ACC112 (cell line): Measurements from ENCODE around the gene DGKB.
A peak's percentile ranks its signal among the peaks of the same experiment; 100 is the strongest.
"Not testable (repeated sequence)": the region's sequence is repeated elsewhere in the genome, so short reads cannot be mapped to it uniquely, and the experiment has no call there.

Experiments used
- H2AFZ ChIP-seq: fragments of 200-600 bp; sonication (generic); one replicate; pipeline ENCODE4 v1.6.0; 2017; ENCODE audit warnings: antibody characterized with exemption, low read length; ENCODE audit not compliant: unreplicated experiment
- H3K27ac ChIP-seq: fragments of 200-600 bp; sonication (generic); 2 replicates; pipeline ENCODE4 v1.5.1; 2014; ENCODE audit warnings: low read depth, mild to moderate bottlenecking, antibody characterized with exemption, low read length, moderate library complexity
- H3K27me3 ChIP-seq: fragments of 200-600 bp; sonication (generic); 2 replicates; pipeline ENCODE4 v1.6.1; 2014; ENCODE audit warnings: mild to moderate bottlenecking, antibody characterized with exemption, low read length, moderate library complexity, mixed read lengths; ENCODE audit not compliant: insufficient read depth
- H3K36me3 ChIP-seq: fragments of 200-600 bp; sonication (generic); 2 replicates; pipeline ENCODE4 v1.6.1; 2016; ENCODE audit warnings: mild to moderate bottlenecking, antibody characterized with exemption, low read length, moderate library complexity, mixed read lengths; ENCODE audit not compliant: insufficient read depth
- H3K4me1 ChIP-seq: fragments of 200-600 bp; sonication (generic); one replicate; pipeline ENCODE4 v1.6.1; 2016; ENCODE audit warnings: low read length, mixed read lengths; ENCODE audit not compliant: insufficient read depth, unreplicated experiment, control insufficient read depth
- H3K4me3 ChIP-seq: fragments of 200-600 bp; sonication (generic); 2 replicates; pipeline ENCODE4 v1.5.1; 2014; ENCODE audit warnings: mild to moderate bottlenecking, low read depth, low read length
- H3K79me2 ChIP-seq: fragments of 200-600 bp; sonication (generic); one replicate; pipeline ENCODE4 v1.6.0; 2016; ENCODE audit warnings: low read length; ENCODE audit not compliant: control insufficient read depth, unreplicated experiment, insufficient read depth

The DGKB gene

DNA sequence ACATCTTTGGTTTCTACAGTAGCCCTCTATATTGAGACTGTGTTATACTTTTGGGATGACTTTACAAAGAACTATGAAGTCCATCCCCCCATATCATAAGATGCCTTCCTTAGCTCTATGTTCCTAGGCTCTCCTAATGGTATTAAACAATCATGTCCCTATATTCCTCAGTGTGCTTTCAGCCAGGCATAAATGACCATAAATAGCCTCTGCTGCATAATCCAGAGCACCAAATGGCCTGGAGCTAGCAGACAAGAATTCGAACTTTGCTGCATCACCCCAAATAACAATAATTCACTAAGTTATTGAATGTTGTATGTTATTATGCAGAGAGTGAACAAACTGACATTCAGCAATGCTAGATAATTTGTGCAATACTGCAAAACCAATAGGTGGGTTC is 405.2 kb downstream of the DGKB start:
- no peak overlapping the region for H2AFZ ChIP-seq

DNA sequence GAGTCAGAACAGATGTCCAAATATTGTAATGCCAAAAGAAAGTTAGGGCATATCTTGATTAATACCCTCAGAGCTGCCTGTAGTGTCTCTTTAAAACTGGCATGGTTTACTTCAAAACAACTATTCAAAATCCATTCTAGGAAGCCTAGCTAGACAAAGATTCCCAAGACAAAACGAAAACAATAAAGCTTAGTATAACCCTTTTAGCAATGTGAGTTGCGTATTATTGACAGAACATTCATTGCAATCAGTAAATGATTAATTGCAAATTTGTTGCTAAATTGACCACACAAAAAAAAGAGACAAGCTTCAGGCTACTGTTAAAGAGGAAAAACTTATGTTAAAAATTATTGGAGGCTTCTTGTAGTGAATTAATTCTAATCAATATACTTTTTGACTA is 406.9 kb downstream of the DGKB start:
- Histone ChIP-seq H3K27ac (no peak overlapping the region), H3K36me3 (no peaks in the 10 kb centered on the region), H2AFZ (no peak overlapping the region), H3K27me3 (no peaks in the 10 kb centered on the region), H3K4me3 (no peak overlapping the region), H3K4me1 (no peaks in the 10 kb centered on the region), H3K79me2 (no peaks in the 10 kb centered on the region)

More for the DNA sequence above, 405.2 kb downstream of the DGKB start:
- Histone ChIP-seq H3K36me3 (no peaks in the 10 kb centered on the region), H3K27me3 (no peaks in the 10 kb centered on the region), H3K27ac (no peak overlapping the region), H3K4me3 (no peak overlapping the region), H3K4me1 (no peaks in the 10 kb centered on the region), H3K79me2 (no peaks in the 10 kb centered on the region)

DNA sequence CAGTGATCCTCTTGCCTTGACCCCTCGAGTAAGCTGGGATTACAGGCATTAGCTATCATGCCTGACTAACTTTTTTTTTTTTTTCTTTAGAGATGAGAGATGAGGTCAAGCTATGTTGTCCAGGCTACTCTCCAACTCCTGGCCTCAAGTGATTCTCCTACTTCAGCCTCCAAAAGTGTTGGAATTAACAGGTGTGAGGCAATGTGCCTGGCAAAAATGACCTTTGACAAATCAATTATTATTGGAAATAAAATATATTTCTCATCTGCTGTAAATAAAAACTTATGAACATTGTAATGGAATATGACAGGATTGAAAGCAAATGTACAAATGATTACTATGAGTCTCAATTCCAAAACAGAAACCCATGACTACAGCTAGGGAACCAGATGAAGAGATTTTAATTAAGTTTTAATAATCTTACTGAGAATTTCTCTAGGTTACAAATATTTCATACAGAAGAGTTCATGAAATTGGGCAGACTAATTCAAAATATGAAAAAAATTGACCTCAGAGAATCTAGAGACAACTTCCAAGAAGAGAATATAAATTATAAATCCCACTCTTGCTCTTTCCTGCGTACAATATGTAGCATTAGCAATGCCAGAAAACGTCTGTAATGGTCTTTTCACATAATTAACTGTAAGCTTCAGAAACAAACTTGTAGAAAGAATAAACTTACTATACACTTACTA is 414.7 kb downstream of the DGKB start:
- Histone ChIP-seq H3K27ac (no peak overlapping the region), H2AFZ (peak overlapping the region; percentile 12), H3K27me3 (no peaks in the 10 kb centered on the region), H3K79me2 (no peaks in the 10 kb centered on the region), H3K4me1 (no peaks in the 10 kb centered on the region), H3K36me3 (no peaks in the 10 kb centered on the region), H3K4me3 (no peak overlapping the region)

DNA sequence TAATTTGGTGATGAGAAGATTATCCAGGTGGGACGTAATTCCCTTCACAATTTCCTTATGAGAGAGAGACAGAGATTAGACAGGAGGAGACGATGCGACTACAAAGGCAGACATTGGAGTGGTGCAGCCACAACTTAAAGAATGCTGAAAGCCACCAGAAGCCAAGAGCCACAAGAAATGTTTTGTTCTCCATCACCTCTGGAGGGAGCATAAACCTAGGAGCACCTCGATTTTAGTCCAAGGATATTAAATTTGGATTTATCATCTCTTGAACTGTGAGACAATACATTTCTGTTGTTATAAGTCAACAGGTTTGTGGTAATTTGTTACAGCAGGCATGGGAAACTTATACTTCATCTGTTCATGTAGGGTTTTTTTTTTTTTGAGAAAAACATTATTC is 418.9 kb downstream of the DGKB start:
- no peaks in the 10 kb centered on the region for H3K27me3 ChIP-seq
- no peaks in the 10 kb centered on the region for H3K4me1 ChIP-seq
- no peak overlapping the region for H3K4me3 ChIP-seq
- no peak overlapping the region for H3K27ac ChIP-seq
- no peaks in the 10 kb centered on the region for H3K36me3 ChIP-seq
- no peaks in the 10 kb centered on the region for H3K79me2 ChIP-seq
- H2AFZ ChIP-seq: no peak overlapping the region

DNA sequence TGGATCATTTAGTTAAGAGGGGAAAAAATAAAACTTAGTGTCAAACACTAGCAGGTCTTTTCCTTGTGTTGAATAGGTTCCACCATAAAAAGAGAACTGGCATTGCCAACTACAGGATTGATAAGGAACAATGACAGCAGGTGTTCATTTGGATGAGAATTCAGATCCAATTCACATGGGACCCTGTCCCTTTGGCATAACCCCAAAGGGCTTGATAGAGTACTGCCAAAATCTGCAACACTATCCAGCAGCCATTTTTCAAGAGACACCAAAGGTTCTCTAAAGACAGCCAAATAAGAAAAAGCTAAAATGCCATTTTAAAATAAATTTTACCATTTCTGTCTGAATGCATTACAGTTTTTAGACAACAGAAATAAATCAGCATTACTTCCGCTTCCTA is 422.3 kb downstream of the DGKB start:
- Histone ChIP-seq H3K36me3 (no peaks in the 10 kb centered on the region), H2AFZ (no peak overlapping the region), H3K4me3 (no peak overlapping the region), H3K27me3 (no peaks in the 10 kb centered on the region), H3K4me1 (no peaks in the 10 kb centered on the region), H3K27ac (no peak overlapping the region), H3K79me2 (no peaks in the 10 kb centered on the region)

DNA sequence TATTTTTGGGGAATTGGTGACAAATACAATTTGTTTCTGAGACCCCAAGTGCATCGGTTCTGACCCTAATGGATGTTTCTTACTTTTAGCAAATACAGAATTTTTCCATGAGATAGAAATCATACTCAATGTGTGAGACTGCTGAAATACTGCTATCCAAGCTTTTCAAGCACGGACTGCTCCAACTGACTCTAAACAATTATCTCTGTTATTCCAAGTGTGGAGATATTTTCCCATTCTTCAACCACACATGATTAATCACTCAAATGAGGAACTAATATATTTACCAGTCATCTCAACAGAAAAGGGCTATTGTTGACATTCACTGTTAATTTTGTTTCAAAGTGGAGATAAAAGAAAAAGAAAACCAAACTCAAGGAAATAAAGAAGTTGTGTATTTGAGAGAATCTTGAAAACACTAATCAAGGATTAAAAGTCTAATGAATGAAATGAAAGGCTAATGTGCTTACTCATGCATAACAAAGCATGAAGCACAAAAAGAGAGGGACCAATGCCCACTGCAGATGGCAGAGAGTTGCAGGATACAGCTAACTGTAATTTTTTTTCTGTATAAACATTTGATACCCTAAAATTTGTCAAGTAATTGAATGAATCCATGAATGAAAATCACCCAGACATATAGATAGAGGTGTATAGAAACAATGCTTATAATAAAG is 423.6 kb downstream of the DGKB start:
- Histone ChIP-seq H3K27ac (no peak overlapping the region), H2AFZ (no peak overlapping the region), H3K36me3 (no peaks in the 10 kb centered on the region), H3K79me2 (no peaks in the 10 kb centered on the region), H3K4me3 (no peak overlapping the region), H3K4me1 (no peaks in the 10 kb centered on the region), H3K27me3 (no peaks in the 10 kb centered on the region)

DNA sequence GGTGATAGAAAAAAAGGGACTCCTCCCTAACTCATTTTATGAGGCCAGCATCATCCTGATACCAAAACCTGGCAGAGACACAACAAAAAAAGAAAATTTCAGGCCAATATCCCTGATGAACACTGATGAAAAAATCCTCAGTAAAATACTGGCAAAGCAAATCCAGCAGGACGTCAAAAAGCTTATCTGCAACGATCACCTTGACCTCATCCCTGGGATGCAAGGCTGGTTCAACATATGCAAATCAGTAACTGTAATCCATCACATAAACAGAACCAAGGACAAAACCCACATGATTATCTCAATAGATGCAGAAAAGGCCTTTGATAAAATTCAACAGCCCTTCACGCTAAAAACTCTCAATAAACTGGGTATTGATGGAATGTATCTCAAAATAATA is 440.8 kb downstream of the DGKB start:
- H3K4me3 ChIP-seq, H3K79me2 ChIP-seq, H3K36me3 ChIP-seq, H3K4me1 ChIP-seq, H2AFZ ChIP-seq, H3K27me3 ChIP-seq, H3K27ac ChIP-seq: not testable (repeated sequence)

DNA sequence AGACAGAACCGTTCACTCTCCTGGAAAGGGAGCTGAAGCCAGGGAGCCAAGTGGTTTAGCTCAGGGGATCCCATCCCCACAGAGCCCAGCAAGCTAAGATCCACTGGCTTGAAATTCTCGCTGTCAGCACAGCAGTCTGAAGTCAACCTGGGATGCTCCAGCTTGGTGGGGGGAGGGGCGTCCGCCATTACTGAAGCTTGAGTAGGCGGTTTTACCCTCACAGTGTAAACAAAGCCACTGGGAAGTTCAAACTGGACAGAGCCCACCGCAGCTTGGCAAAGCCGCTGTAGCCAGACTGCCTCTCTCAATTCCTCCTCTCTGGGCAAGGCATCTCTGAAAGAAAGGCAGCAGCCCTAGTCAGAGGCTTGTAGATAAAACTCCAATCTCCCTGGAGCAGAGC is 443.7 kb downstream of the DGKB start:
- H3K27me3 ChIP-seq, H3K36me3 ChIP-seq, H3K79me2 ChIP-seq, H2AFZ ChIP-seq, H3K4me3 ChIP-seq, H3K4me1 ChIP-seq, H3K27ac ChIP-seq: not testable (repeated sequence)

DNA sequence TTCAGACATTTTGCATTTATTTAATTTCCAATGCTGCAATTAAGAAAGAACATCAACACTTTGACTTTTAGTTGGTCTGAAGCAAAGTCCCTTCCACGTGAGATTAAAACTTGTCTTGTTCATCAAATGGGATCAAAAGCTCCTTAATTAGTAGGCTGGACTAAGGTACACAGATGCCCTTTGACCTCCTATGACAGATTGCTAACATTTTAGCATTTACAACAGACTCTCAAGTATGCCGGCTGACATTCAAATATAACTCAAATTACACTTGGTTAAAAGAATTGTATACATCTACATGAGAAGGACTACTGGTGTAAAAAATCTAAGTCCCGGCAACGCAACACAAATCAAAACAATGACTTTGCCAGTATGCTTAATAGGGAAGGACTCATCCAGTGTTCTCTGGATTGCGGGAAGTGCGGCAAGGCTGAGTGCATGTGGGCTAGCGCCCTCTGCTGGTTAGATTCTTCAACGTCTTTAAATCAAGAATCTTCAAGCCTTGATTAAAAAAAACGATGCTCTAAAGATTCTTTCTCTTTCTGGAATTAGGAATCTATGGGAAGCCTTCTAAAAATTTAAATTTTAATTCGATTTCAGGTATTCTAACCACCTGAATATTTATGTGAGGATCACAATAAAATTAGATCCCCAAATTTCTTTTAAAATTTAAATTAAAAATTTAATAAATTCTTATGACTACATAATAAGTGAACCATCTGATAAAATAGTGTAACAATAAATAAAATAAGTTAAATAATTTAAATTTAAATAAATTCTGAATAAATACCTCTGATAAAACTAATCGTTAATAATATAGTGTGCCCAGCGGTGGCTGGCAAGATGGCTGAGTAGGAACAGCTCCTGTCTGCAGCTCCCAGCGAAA is 444.7 kb downstream of the DGKB start:
- H3K4me3 ChIP-seq: peak overlapping the region; percentile 51
- H3K4me1 ChIP-seq: no peaks in the 10 kb centered on the region
- H3K27me3 ChIP-seq: no peaks in the 10 kb centered on the region
- H3K27ac ChIP-seq: no peak overlapping the region
- H3K36me3 ChIP-seq: no peaks in the 10 kb centered on the region
- peak overlapping the region; percentile 26 for H2AFZ ChIP-seq
- H3K79me2 ChIP-seq: no peaks in the 10 kb centered on the region

DNA sequence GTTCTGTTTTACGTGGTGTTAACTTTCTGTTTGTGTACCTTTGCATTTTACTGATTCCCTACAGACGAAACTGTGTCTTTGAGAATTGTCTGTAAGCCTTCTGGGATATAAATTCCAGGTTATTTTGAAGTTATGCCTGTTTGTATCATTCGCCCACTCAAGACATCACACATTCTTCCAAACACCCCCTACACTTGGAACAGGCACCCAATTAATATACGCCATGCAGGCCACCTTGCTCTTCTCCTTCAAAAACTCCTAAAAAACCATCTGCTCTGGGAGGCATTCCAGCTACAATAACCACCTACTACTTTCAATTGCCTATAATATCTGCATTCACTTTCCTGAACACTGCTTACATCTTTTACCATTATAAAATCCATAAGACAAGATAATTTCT is 453.3 kb downstream of the DGKB start:
- Histone ChIP-seq H3K36me3 (no peaks in the 10 kb centered on the region), H3K4me3 (no peak overlapping the region), H3K79me2 (no peaks in the 10 kb centered on the region), H3K4me1 (no peaks in the 10 kb centered on the region), H2AFZ (no peak overlapping the region), H3K27me3 (no peaks in the 10 kb centered on the region), H3K27ac (no peak overlapping the region)
